GM12875 (cell line): ENCODE measurements around the gene ABCC11.

Experiments
- H3K4me3 ChIP-seq: one replicate; pipeline ENCODE4 v1.5.1; 2011; ENCODE audit warnings: low read depth, low read length, control low read depth
- CTCF ChIP-seq: IDR thresholded peaks from 2 replicates; pipeline ENCODE4 v1.5.1; 2011; ENCODE audit warnings: low read depth, mild to moderate bottlenecking, control low read depth, inconsistent platforms, low read length, moderate library complexity, borderline replicate concordance; ENCODE audit not compliant: insufficient read depth

Gene ABCC11

GRCh38 chr16:48131201-48131935 lies 116.0 kb downstream of the ABCC11 start:
- no peak overlapping the region for H3K4me3 ChIP-seq
- no peak for TF ChIP-seq CTCF

GRCh38 chr16:48129926-48130325 lies 117.4 kb downstream of the ABCC11 start:
- no peak for TF ChIP-seq CTCF
- no peak overlapping the region for H3K4me3 ChIP-seq

- no peak overlapping the region for H3K4me3 ChIP-seq
- TF ChIP-seq CTCF, result no peak
Observed at GRCh38 chr16:48128769-48129168, 118.6 kb downstream of the ABCC11 start.

- TF ChIP-seq CTCF, result no peak
- no peak overlapping the region for H3K4me3 ChIP-seq
Observed at GRCh38 chr16:48126801-48127644, 120.3 kb downstream of the ABCC11 start.

GRCh38 chr16:48125888-48126287 lies 121.5 kb downstream of the ABCC11 start:
- no peak for TF ChIP-seq CTCF
- H3K4me3 ChIP-seq, result no peak overlapping the region

GRCh38 chr16:48124266-48124665 lies 123.1 kb downstream of the ABCC11 start:
- no peak for TF ChIP-seq CTCF

More at GRCh38 chr16:48124266-48124665, 123.1 kb downstream of the ABCC11 start:
- no peak overlapping the region for H3K4me3 ChIP-seq
